Measurements from ENCODE around the gene PAXX.

GRCh38 chr9:136953771-136954269 lies 38.4 kb upstream of the PAXX start:
- TF ChIP-seq TCF7L2 (IDR thresholded peaks at IDR 0.05; ENCODE audit: low read depth, low read length), result no peak
- TF ChIP-seq CTCF (IDR thresholded peaks at IDR 0.05), result no peak

Measured in Panc1 (cell line).